SHP77 (cell line): Measurements from ENCODE around the gene HAPLN3.
"Not testable (repeated sequence)": the region's sequence is repeated elsewhere in the genome, so short reads cannot be mapped to it uniquely, and the experiment has no call there.

Experiments used
- DNase-seq, 2 experiments: peaks; one replicate each; lab custom pipeline; 2025; lab: John Stamatoyannopoulos, UW

Gene HAPLN3

DNA sequence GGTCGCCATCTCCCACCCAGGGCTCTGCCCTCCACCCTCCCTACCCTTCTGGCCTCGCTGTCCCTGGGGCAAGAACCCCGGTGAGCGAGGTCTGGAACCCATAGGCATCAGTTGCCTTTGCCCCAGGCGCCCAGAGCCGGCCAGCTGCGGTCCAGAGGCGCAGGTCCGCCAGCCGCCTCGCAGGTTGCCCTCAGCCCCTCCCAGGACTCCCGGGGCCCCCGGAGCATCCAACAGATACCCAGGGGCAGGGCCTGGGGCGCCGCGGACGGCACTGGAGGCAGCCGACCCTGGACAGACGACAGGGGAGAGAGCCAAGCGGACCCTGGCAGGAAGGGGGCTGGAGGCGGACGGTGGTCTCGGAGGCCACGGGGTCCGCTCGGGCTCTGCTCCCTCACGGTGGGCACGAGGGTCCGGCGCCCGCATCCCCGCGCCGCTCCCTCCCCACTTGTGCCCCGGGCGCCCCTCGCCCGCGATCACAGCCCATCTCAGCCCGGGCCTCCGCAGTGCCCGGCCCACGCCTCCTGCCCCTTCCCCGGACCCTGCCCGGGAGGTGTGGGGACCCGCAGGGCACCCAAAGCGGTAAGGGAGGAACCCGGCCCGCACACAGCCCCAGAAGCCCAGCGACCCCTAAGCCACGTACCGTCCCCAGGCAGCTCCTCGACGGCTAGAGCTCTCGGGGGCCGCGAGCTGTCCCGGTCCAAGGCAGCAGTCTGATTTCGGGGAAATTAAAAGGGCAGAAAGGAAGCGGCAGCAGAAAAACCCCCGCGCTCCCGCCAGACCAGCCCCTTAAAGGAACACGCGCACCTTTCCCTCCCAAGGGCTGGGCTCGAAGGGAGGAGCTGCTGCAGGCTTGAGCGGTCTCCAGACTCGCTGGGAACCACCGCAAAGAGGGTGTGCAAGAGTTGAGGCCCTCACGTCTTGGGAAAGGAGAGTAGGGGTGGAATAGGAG lies at the start of gene HAPLN3:
HAPLN3 (minus strand) TSS at position 726 of the 949 bp plus-strand sequence. CDS start 8,246 bp downstream, outside the sequence.
- no peak for DNase-seq

GRCh38 chr15:88940110-88940675 lies 44.8 kb upstream of the HAPLN3 start:
- no peak for DNase-seq

GRCh38 chr15:88939486-88939806 lies 44.1 kb upstream of the HAPLN3 start:
- no peak for DNase-seq

DNA sequence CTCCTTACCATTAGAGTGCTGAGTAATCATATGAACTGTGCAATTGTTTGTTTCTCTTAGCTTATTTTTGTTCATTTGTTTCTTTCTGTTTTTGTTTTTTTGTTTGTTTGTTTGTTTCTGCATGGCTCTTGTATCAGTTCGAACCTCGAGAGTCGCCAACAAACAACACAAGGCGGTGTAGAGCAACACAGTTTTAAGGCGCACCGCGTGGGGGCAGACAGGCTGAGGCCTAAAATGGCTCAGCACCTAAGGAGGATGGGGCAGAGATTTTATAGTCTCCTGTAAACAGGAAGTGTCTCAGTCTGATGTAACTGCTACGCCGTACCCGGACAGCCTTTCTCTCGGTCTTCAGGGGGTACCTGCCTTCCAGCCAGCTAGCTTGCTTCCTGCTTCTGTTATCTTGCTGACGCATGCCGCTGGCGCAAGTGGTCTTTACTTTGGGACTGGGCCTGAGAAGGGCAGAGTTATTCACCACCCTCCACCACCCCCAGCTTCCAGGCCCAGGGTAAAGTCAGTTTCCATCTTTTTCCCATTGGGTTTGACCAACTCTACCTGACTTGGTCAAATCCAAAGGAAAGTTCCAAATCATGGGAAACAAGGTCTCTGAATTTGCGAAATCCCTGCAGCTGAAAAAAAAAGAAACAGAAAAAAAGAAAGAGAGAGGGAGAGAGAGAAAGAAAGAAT lies 43.6 kb upstream of the HAPLN3 start:
- no peak for DNase-seq

GRCh38 chr15:88934449-88934848 lies 39.1 kb upstream of the HAPLN3 start:
- DNase-seq: not testable (repeated sequence)

DNA sequence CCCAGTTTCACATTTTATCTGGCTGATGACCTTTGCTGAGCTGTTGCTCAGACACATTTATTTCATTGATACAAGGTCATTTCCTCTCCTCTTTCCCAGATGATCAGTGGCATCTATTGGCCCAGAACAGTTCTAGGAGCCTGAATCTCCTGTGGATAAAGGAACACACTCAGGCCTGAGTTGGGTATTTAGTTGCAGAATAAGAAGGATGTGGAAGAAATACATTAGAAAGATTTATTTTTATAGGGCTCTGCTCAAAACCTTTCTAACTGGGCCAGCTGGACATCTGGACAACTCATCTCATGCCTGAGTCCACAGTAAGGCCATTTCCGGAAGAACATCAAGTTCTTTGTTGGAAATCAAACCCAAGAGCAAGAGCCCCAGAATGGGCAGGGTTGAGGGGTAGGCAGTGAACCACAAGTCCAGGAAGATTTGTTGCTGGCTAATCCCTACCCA lies 37.6 kb upstream of the HAPLN3 start:
- DNase-seq: no peak

DNA sequence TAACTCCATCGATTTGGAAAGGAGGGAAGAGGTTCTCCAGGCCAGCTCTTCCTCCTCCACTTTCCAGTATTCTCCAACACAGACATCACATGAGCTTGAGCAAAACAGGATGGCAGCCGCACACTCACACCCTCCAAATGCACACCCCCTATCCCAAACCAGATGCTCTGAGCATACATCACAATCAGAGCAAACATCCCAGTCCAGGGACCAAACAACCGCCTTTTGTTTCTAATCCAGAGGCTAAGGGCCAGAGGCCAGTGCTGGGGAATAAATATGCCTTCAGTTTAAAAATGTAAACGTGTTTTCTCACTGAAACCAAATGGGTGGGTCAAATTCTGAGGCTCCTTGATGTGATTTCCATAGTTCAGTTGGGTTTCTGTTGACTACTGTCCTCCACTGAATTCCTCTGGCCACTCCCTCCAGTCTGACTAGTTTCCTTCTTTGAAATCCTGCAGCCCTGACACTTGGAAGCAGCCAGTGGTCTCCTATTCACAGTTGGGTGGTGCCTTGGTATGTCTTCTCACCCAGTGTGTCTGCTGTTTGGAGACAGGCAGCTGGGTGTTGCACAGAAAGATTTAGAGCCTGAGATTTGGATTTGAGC lies 37.0 kb upstream of the HAPLN3 start:
- DNase-seq: no peak

- DNase-seq: no peak
These were observed 35.2 kb upstream of the HAPLN3 start for GRCh38 chr15:88930579-88930978.

DNA sequence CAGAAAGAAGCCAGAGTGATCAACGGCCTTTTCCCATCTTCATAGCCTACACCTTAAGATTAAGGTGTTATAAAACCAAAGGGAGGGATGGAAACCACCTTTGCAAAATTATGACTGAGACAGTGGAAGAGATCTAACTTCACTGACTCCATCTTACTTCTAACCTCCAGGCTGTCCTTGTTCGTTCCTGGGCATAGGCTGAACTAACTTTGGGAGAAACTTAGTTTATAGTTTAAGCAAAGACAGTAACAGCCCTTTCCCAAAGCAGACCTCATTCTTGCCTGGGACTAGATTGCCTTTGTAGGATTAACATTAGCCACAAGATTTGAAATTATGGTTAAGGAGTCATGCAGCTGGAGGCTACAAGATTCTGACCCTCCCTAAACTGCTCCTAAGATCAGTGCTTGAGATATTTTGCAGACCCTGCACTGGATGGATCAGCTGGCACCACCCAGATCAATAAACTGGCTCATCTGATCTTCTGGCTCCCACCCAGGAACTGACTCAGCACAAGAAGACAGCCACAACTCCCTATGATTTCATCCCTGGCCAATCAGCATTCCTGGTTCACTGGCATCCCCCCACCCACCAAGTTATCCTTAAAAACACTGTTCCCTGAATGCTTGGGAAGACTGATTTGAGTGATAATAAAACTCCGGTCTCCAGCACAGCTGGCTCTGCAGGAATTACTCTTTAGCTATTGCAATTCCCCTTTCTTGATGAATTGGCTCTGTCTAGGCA lies 34.2 kb upstream of the HAPLN3 start:
- not testable (repeated sequence) for DNase-seq

GRCh38 chr15:88928192-88928591 lies 32.8 kb upstream of the HAPLN3 start:
- DNase-seq: not testable (repeated sequence)

DNA sequence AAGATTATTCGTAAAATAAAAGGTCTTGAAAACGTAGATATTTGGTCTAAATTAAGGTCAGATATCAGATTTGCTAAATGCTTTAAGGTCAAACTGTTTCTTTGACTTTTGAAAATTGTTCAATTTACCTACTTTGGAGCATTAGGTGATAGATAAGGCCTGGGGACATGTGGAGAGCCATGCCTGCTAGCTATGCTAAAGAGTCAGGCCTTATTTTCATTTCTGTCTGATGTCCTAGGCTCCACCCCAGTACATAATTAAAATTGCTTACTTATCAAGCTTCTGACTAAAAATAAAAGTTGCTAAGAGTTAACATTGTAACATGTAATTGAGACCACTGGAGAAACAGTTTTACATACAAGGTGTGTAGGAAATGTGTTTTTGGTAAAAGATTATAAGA lies 30.3 kb upstream of the HAPLN3 start:
- DNase-seq: not testable (repeated sequence)

- DNase-seq: not testable (repeated sequence)
These were observed 25.6 kb upstream of the HAPLN3 start for GRCh38 chr15:88920892-88921435.

DNA sequence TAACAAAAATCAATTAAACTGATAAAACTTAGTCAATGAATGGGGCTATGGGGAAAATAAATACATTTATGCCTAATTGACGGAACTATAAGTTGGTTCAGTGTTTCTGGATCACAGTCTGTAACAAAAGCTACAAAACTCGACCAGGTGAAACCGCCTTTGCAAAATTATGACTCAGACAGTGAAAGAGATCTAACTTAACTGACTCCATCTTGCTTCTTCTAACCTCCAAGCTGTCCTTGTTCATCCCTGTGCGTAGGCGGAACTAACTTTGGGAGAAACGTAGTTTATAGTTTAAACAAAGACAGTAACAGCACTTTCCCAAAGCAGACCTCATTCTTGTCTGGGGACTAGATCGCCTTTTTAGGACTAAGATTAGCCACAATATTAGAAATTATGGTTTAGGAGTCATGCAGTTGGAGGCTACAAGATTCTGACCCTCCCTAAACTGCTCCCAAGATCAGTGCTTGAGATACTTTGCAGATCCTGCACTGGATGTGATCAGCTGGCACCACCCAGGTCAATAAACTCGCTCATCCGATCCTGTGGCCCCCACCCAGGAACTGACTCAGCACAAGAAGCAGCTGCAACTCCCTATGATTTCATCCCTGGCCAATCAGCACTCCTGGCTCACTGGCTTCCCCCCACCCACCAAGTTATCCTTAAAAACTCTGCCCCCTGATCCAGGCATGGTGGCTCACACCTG lies 25.0 kb upstream of the HAPLN3 start:
- peak in 1 of 2 experiments; percentile 2 for DNase-seq

DNA sequence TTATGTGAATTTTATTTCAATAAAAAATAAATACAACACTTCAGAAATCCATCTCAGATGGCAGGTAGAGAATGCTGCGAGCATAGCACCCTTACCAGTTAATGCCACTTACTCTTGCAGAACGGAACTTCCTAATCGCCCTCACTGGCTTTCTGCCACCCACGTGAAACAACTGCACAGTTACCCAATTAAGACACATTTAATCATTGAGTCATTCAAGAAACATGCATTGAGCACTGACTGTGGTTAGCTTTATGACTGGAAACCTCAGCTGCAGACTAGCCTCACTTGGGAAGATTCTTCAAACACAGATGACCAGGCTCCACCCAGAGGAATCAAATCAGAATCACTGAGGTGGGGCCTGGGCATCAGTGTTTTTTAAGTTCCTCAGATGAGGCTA lies 23.4 kb upstream of the HAPLN3 start:
- no peak for DNase-seq

GRCh38 chr15:88917760-88918159 lies 22.4 kb upstream of the HAPLN3 start:
- no peak for DNase-seq

- DNase-seq: no peak
These were observed 20.0 kb upstream of the HAPLN3 start for GRCh38 chr15:88915354-88915753.

- DNase-seq: no peak
These were observed 18.5 kb upstream of the HAPLN3 start for GRCh38 chr15:88913850-88914169.

- no peak for DNase-seq
These were observed 17.9 kb upstream of the HAPLN3 start, which contains the start of gene MFGE8 for GRCh38 chr15:88913017-88913849. TSS of gene MFGE8 (minus strand) at chr15:88913379. CDS start at chr15:88913319, 60 bp downstream.

DNA sequence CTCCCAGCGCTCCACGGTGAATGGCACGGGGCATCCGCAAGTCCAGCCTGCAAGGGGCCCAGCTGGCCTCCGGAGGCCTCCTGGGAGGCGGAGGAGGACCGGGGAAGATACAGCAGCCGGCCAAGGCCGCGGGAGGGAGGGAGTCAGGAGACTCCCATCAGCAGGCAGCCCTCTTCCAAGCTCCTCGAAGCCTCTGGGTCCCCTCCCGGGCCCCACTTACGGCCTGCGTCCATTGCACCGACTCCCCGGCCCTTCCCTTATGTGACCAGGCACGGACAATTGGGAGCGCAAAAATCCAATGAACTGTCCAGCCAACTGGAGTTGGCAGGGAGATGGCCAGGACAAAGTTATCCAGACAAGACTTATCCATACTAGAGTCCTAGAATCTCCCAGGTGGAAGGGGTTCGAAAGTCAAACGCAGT lies 17.2 kb upstream of the HAPLN3 start:
- no peak for DNase-seq

GRCh38 chr15:88911766-88912118 lies 16.4 kb upstream of the HAPLN3 start:
- DNase-seq: no peak
